H1 (cell line): ENCODE measurements around the gene ZBTB20. TPM values are rescaled to one million over a fixed set of nuclear protein-coding genes. Genes with fewer than 3 reads are reported as not detected.

Source experiments
- CEBPB ChIP-seq: IDR thresholded peaks from 2 replicates; pipeline ENCODE4 v1.6.1; 2012; ENCODE audit warnings: low read depth, low read length
- CTBP2 ChIP-seq: IDR thresholded peaks from 2 replicates; pipeline ENCODE4 v1.7.0; 2011; ENCODE audit warnings: borderline replicate concordance, mild to moderate bottlenecking, moderate library complexity, mixed read lengths, low read length; ENCODE audit not compliant: insufficient read depth, insufficient read length
- PHF8 ChIP-seq: fragments of 200-600 bp; sonication (generic); conservative IDR thresholded peaks from 2 replicates; pipeline ENCODE4 v1.7.1; 2012; ENCODE audit warnings: low read depth, mild to moderate bottlenecking, inconsistent platforms, low read length, moderate library complexity
- RAD21 ChIP-seq, 2 experiments: IDR thresholded peaks in 1 of 2; conservative IDR thresholded peaks in 1 of 2; 2 replicates each; pipeline ENCODE4 v1.6.1; 2011; ENCODE audit warnings: low read depth in 2 of 2, low read length in 2 of 2, improper control_type of control experiment in 1 of 2, inconsistent platforms in 1 of 2, mild to moderate bottlenecking in 1 of 2, moderate library complexity in 1 of 2
- SIRT6 ChIP-seq: IDR thresholded peaks from one replicate; pipeline ENCODE4 v1.7.1; 2012; ENCODE audit warnings: low read length, inconsistent platforms
- TAF7 ChIP-seq: optimal IDR thresholded peaks from 2 replicates; pipeline ENCODE3; 2011; ENCODE audit warnings: low read depth, mild to moderate bottlenecking, inconsistent platforms, low read length, moderate library complexity, borderline replicate concordance
- ZNF274 ChIP-seq: IDR thresholded peaks from 2 replicates; pipeline ENCODE4 v1.7.0; 2012; ENCODE audit warnings: low read length, borderline replicate concordance; ENCODE audit errors: extremely low read depth
- polyA plus RNA-seq, 7 experiments: library from polyadenylated mRNA; depleted of rRNA in 3 of 7; stranded (reverse) in 5 of 7; unstranded in 2 of 7; fragments of >200 nt in 5 of 7; fragments of 200-250 nt in 2 of 7; gene quantifications; 1 replicate in 5 of 7; 2 replicates in 1 of 7; 4 replicates in 1 of 7; pipeline versions ENCODE4 v1.2.1 to v1.2.3, GENCODE V29; 2011 to 2013; ENCODE audit warnings: missing spikeins in 2 of 7, mixed read lengths in 2 of 7
- total RNA-seq: library from RNA; stranded (reverse); fragmentation: NEBNext Ultra II Directional; extraction: Animal tissue kit (Norgen Biotek cat#: 25700); gene quantifications from 2 replicates; pipeline ENCODE4 v1.2.1, GENCODE V29; 2021

Gene ZBTB20
- total and polyA plus RNA-seq, 2 of the 8 experiments (the other 6 are each of a cell fraction or from before 2014, with no cell fraction given): 0.35 to 1.3 TPM

DNA sequence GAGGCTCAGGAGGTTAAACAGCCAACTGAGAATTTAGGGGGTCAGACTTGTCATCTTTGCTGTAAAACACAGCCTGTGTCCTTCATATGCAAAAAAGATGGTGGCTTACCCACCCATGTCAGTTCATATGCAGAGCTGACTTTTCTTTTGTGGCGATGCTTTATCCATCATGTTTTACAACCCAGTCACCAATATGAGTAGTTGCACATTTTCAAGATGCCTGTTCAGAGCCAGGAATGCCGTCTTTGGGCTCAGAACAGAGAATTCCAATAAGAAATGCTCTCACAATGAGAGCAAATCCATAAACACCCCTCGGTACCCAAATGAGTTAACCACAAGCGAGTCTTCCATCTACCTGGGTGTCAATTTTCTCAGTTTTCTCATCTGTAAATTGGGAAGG lies 769.7 kb downstream of the ZBTB20 start (continued):
- TF ChIP-seq RAD21 (IDR thresholded peaks at IDR 0.05 in 1 of 2, conservative IDR thresholded peaks at IDR 0.05 in 1 of 2; ENCODE audit: low read depth in 2 of 2, low read length in 2 of 2) (no peak), SIRT6 (no peak), CEBPB (no peak), TAF7 (no peak), ZNF274 (no peak), CTBP2 (no peak), PHF8 (no peak)
